Ishikawa (cell line): ENCODE measurements around the gene PHLPP2.

Source experiments
- CEBPB ChIP-seq: IDR thresholded peaks from 2 replicates; pipeline ENCODE4 v1.6.1; 2012
- CREB1 ChIP-seq: IDR thresholded peaks from 2 replicates; pipeline ENCODE4 v1.6.1; 2012; ENCODE audit warnings: low read depth
- EGR1 ChIP-seq: IDR thresholded peaks from 2 replicates; pipeline ENCODE4 v1.6.1; 2012
- EP300 ChIP-seq: IDR thresholded peaks from 2 replicates; pipeline ENCODE4 v1.6.1; 2012; ENCODE audit warnings: borderline replicate concordance
- FOXM1 ChIP-seq: IDR thresholded peaks from 2 replicates; pipeline ENCODE4 v1.6.1; 2012; ENCODE audit warnings: low read depth, borderline replicate concordance
- MAX ChIP-seq: IDR thresholded peaks from 2 replicates; pipeline ENCODE4 v1.6.1; 2012
- NFIC ChIP-seq: IDR thresholded peaks from 2 replicates; pipeline ENCODE4 v1.6.1; 2012
- RAD21 ChIP-seq: IDR thresholded peaks from 2 replicates; pipeline ENCODE4 v1.6.1; 2012; ENCODE audit warnings: low read depth
- REST ChIP-seq: IDR thresholded peaks from 2 replicates; pipeline ENCODE4 v1.6.1; 2012; ENCODE audit warnings: low read depth, mild to moderate bottlenecking
- TAF1 ChIP-seq: IDR thresholded peaks from 2 replicates; pipeline ENCODE4 v1.6.1; 2012; ENCODE audit warnings: low read depth, mild to moderate bottlenecking
- TCF12 ChIP-seq: IDR thresholded peaks from 2 replicates; pipeline ENCODE4 v1.6.1; 2012; ENCODE audit warnings: low read depth
- TEAD4 ChIP-seq: IDR thresholded peaks from 2 replicates; pipeline ENCODE4 v1.6.1; 2012
- USF1 ChIP-seq: IDR thresholded peaks from 2 replicates; pipeline ENCODE4 v1.6.1; 2012
- YY1 ChIP-seq: IDR thresholded peaks from 2 replicates; pipeline ENCODE4 v1.6.1; 2012; ENCODE audit warnings: low read depth
- ZBTB7A ChIP-seq: IDR thresholded peaks from 2 replicates; pipeline ENCODE4 v1.6.1; 2012; ENCODE audit warnings: low read depth

PHLPP2 gene

GRCh38 chr16:71674229-71674628 is 50.3 kb downstream of the PHLPP2 start:
- TF ChIP-seq REST = no peak

GRCh38 chr16:71673582-71673973 is 50.9 kb downstream of the PHLPP2 start:
- TF ChIP-seq RAD21 (no peak), REST (no peak), TCF12 (no peak), TAF1 (no peak), CEBPB (no peak), CREB1 (no peak), ZBTB7A (no peak), MAX (no peak), FOXM1 (no peak)

- no peak for TF ChIP-seq REST
- no peak for TF ChIP-seq CEBPB
- TF ChIP-seq ZBTB7A = no peak
- no peak for TF ChIP-seq FOXM1
- TF ChIP-seq CREB1 = no peak
- TF ChIP-seq TAF1 = no peak
- TF ChIP-seq TCF12 = no peak
- no peak for TF ChIP-seq NFIC
- no peak for TF ChIP-seq YY1
- TF ChIP-seq EP300 = no peak
- TF ChIP-seq RAD21 = no peak
- TF ChIP-seq TEAD4 = no peak
- no peak for TF ChIP-seq USF1
- no peak for TF ChIP-seq EGR1
- no peak for TF ChIP-seq MAX
Observed at GRCh38 chr16:71672803-71673581, 51.5 kb downstream of the PHLPP2 start.

- no peak for TF ChIP-seq MAX
- no peak for TF ChIP-seq FOXM1
- no peak for TF ChIP-seq ZBTB7A
- TF ChIP-seq NFIC = no peak
- no peak for TF ChIP-seq CEBPB
- no peak for TF ChIP-seq EGR1
- TF ChIP-seq REST = no peak
Observed at GRCh38 chr16:71672125-71672524, 52.4 kb downstream of the PHLPP2 start.
